Neural crest cell (in vitro differentiated cells): ENCODE data around the gene CRHR2. TPM values are rescaled to one million over a fixed set of nuclear protein-coding genes. Genes with fewer than 3 reads are reported as not detected.

Source experiments
- DNase-seq: peaks from one replicate; pipeline ENCODE4 v3.0.0; 2021; ENCODE audit warnings: low read depth, mixed read lengths, low spot score
- H3K27ac Mint-ChIP-seq: one replicate; pipeline ENCODE4 v1.8.0; 2021; ENCODE audit warnings: mild to moderate bottlenecking, mixed read lengths; ENCODE audit not compliant: unreplicated experiment
- H3K27me3 Mint-ChIP-seq: 2 replicates; pipeline ENCODE4 v1.8.0; 2021; ENCODE audit warnings: low read depth, mild to moderate bottlenecking, mixed read lengths
- H3K36me3 Mint-ChIP-seq: 2 replicates; pipeline ENCODE4 v1.8.0; 2021; ENCODE audit warnings: low read depth, mild to moderate bottlenecking, mixed read lengths
- H3K4me1 Mint-ChIP-seq: 2 replicates; pipeline ENCODE4 v1.8.0; 2021; ENCODE audit warnings: mixed read lengths
- H3K4me3 Mint-ChIP-seq: one replicate; pipeline ENCODE4 v1.8.0; 2021; ENCODE audit warnings: mild to moderate bottlenecking, mixed read lengths
- H3K9me3 Mint-ChIP-seq: 2 replicates; pipeline ENCODE4 v1.8.0; 2021; ENCODE audit warnings: mixed read lengths
- CTCF ChIP-seq: fragments of 200-600 bp; sonication (generic); conservative IDR thresholded peaks from 2 replicates; pipeline ENCODE4 v1.5.0; 2021; ENCODE audit warnings: antibody characterized with exemption, mild to moderate bottlenecking
- total RNA-seq: library from RNA; stranded (reverse); gene quantifications from 2 replicates; pipeline ENCODE4 v1.2.1, GENCODE V29; 2021

The CRHR2 gene
- total RNA-seq, 1 donor from 2014 or later = not detected

GRCh38 chr7:30694218-30694745, 12.0 kb upstream of the CRHR2 start:
- DNase-seq = no peak
- H3K36me3 Mint-ChIP-seq = no peaks in the 10 kb centered on the region
- H3K27me3 Mint-ChIP-seq = no peaks in the 10 kb centered on the region
- no peaks in the 10 kb centered on the region for H3K9me3 Mint-ChIP-seq
- no peaks in the 10 kb centered on the region for H3K4me1 Mint-ChIP-seq
- TF ChIP-seq CTCF = no peak
- H3K27ac Mint-ChIP-seq = no peak overlapping the region
- H3K4me3 Mint-ChIP-seq = no peak overlapping the region

GRCh38 chr7:30692882-30693281, 10.6 kb upstream of the CRHR2 start:
- Mint-ChIP-seq H3K36me3 (no peaks in the 10 kb centered on the region), H3K9me3 (no peaks in the 10 kb centered on the region), H3K27me3 (no peaks in the 10 kb centered on the region), H3K4me3 (no peak overlapping the region), H3K27ac (no peak overlapping the region), H3K4me1 (no peaks in the 10 kb centered on the region)
- no peak for DNase-seq
- TF ChIP-seq CTCF = no peak

- Mint-ChIP-seq H3K27me3 (no peaks in the 10 kb centered on the region), H3K4me3 (no peak overlapping the region), H3K9me3 (no peaks in the 10 kb centered on the region), H3K27ac (peak overlapping the region; percentile 86), H3K4me1 (no peaks in the 10 kb centered on the region), H3K36me3 (no peaks in the 10 kb centered on the region)
- no peak for DNase-seq
- TF ChIP-seq CTCF = no peak
Observed at GRCh38 chr7:30692438-30692837, 10.2 kb upstream of the CRHR2 start.

GRCh38 chr7:30690011-30690410, 7.8 kb upstream of the CRHR2 start:
- Mint-ChIP-seq H3K9me3 (no peaks in the 10 kb centered on the region), H3K27ac (no peak overlapping the region), H3K4me1 (no peaks in the 10 kb centered on the region), H3K4me3 (no peak overlapping the region), H3K36me3 (no peaks in the 10 kb centered on the region), H3K27me3 (peaks cover 4% of the 10 kb centered on the region)
- no peak for TF ChIP-seq CTCF
- no peak for DNase-seq

GRCh38 chr7:30688718-30689221, 6.5 kb upstream of the CRHR2 start:
- H3K27me3 Mint-ChIP-seq = peaks cover 16% of the 10 kb centered on the region
- H3K27ac Mint-ChIP-seq = no peak overlapping the region
- no peak for TF ChIP-seq CTCF
- no peaks in the 10 kb centered on the region for H3K4me1 Mint-ChIP-seq
- no peaks in the 10 kb centered on the region for H3K9me3 Mint-ChIP-seq
- no peak overlapping the region for H3K4me3 Mint-ChIP-seq
- no peak for DNase-seq
- no peaks in the 10 kb centered on the region for H3K36me3 Mint-ChIP-seq
